Measurements from ENCODE around the gene PRICKLE2.

PRICKLE2 gene

GRCh38 chr3:64081235-64081630 lies 144.0 kb downstream of the PRICKLE2 start:
- TF ChIP-seq FOXP2 (optimal IDR thresholded peaks at IDR 0.05; ENCODE audit: borderline replicate concordance, extremely low read depth, extremely low read length, insufficient read depth) = no peak
- TF ChIP-seq, protein P1, sequence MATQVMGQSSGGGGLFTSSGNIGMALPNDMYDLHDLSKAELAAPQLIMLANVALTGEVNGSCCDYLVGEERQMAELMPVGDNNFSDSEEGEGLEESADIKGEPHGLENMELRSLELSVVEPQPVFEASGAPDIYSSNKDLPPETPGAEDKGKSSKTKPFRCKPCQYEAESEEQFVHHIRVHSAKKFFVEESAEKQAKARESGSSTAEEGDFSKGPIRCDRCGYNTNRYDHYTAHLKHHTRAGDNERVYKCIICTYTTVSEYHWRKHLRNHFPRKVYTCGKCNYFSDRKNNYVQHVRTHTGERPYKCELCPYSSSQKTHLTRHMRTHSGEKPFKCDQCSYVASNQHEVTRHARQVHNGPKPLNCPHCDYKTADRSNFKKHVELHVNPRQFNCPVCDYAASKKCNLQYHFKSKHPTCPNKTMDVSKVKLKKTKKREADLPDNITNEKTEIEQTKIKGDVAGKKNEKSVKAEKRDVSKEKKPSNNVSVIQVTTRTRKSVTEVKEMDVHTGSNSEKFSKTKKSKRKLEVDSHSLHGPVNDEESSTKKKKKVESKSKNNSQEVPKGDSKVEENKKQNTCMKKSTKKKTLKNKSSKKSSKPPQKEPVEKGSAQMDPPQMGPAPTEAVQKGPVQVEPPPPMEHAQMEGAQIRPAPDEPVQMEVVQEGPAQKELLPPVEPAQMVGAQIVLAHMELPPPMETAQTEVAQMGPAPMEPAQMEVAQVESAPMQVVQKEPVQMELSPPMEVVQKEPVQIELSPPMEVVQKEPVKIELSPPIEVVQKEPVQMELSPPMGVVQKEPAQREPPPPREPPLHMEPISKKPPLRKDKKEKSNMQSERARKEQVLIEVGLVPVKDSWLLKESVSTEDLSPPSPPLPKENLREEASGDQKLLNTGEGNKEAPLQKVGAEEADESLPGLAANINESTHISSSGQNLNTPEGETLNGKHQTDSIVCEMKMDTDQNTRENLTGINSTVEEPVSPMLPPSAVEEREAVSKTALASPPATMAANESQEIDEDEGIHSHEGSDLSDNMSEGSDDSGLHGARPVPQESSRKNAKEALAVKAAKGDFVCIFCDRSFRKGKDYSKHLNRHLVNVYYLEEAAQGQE (IDR thresholded peaks at IDR 0.05; ENCODE audit: insufficient read depth in 1 of 2, low read depth in 2 of 2, low read length in 2 of 2) = no peak

DNA sequence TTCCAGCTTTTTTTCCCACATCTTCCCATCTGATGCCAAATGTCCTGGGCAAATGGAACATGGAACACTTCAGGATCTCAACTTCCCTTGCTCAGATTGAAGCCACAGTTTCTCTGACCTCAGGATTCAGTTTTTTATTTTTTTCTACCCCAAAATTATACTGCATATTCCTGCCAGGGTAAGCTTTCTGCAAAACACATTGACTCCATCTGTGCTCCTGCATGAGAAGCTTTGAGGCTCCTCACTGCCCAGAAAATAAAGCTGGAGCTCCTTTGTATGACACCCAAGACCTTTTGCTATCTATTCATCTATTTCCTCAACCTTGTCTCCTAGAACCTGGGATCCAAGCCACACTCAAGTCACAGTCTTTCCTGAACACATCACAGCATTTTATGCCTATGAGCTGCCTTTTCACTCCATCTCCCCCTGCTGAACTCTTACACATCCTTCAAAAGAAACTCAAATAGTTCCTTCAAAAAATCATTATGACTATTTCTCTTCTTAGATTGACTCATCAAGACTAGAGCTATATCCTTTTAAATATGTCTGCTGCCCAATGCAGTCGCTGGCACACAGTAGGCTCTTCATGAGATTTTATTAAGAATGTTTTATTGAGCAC lies 144.5 kb downstream of the PRICKLE2 start:
- TF ChIP-seq TAF1 (IDR thresholded peaks at IDR 0.05; ENCODE audit: borderline replicate concordance, insufficient read depth, low read length) = no peak
- no peak for TF ChIP-seq SIN3A (IDR thresholded peaks at IDR 0.05; ENCODE audit: borderline replicate concordance, insufficient read depth, low read length)
- no peak for TF ChIP-seq FOXP2 (optimal IDR thresholded peaks at IDR 0.05; ENCODE audit: borderline replicate concordance, extremely low read depth, extremely low read length, insufficient read depth)
- TF ChIP-seq, protein P1 (IDR thresholded peaks at IDR 0.05; ENCODE audit: insufficient read depth in 1 of 2, low read depth in 2 of 2, low read length in 2 of 2) = no peak

DNA sequence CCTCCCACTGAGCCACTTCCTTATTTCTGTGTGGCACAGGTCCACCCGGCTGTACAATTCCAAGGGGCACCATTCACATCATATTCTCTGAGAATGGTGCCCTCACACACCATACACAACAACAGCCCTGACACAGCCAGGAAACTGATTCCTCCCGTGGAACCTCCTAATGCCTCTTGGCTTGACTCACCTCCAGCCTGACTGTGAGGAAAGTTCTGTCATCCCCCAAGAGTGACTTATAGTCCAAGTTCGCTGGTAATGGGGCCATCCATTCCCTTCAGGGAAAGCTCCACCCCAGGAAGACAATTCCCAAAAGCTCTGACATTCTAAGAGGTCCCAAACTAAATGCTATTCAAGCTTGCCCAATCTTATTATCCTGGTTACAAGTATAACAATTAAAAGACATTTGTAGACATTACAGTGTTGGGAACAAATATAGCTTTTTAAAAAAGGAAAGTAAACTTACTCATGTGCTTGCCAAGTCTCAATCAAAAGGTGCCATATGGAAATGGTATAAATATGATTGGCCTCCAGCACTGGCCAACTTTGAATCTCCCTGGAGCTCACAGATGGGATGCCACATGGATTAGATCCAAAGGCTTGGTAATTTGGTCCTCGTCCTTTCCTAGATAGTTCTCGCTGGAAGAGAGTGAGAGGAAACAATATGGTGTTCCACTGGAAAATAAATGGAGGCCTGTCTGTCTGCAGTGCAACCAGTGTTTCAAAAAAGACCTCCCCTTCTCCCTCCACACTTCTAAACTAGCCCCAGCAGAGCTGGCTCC lies 145.7 kb downstream of the PRICKLE2 start:
- TF ChIP-seq, protein P1 (IDR thresholded peaks at IDR 0.05; ENCODE audit: insufficient read depth in 1 of 2, low read depth in 2 of 2, low read length in 2 of 2) = no peak
- TF ChIP-seq SIN3A (IDR thresholded peaks at IDR 0.05; ENCODE audit: borderline replicate concordance, insufficient read depth, low read length) (no peak), POLR2AphosphoS5 (IDR thresholded peaks at IDR 0.05; ENCODE audit: low read depth, low read length) (no peak), FOXP2 (optimal IDR thresholded peaks at IDR 0.05; ENCODE audit: borderline replicate concordance, extremely low read depth, extremely low read length, insufficient read depth) (no peak), TAF1 (IDR thresholded peaks at IDR 0.05; ENCODE audit: borderline replicate concordance, insufficient read depth, low read length) (no peak)

GRCh38 chr3:64078966-64079365 lies 146.3 kb downstream of the PRICKLE2 start:
- TF ChIP-seq TAF1 (IDR thresholded peaks at IDR 0.05; ENCODE audit: borderline replicate concordance, insufficient read depth, low read length) (no peak), SIN3A (IDR thresholded peaks at IDR 0.05; ENCODE audit: borderline replicate concordance, insufficient read depth, low read length) (no peak), POLR2AphosphoS5 (IDR thresholded peaks at IDR 0.05; ENCODE audit: low read depth, low read length) (no peak), FOXP2 (optimal IDR thresholded peaks at IDR 0.05; ENCODE audit: borderline replicate concordance, extremely low read depth, extremely low read length, insufficient read depth) (no peak)
- TF ChIP-seq, protein P1 (IDR thresholded peaks at IDR 0.05; ENCODE audit: insufficient read depth in 1 of 2, low read depth in 2 of 2, low read length in 2 of 2) = no peak

Measured in PFSK-1 (cell line).